Measurements from ENCODE around the gene EHHADH.
A peak's percentile ranks its signal among the peaks of the same experiment; 100 is the strongest.
"Not testable (repeated sequence)": the region's sequence is repeated elsewhere in the genome, so short reads cannot be mapped to it uniquely, and the experiment has no call there.

The EHHADH gene

GRCh38 chr3:185253645-185254410 is at the start of gene EHHADH:
Gene EHHADH (minus strand): TSS chr3:185254049. CDS start chr3:185254022, 27 bp downstream.
- no peak for DNase-seq

- not testable (repeated sequence) for DNase-seq
These were observed 46.1 kb upstream of the EHHADH start for GRCh38 chr3:185299918-185300426.

GRCh38 chr3:185297867-185298266 is 44.0 kb upstream of the EHHADH start:
- no peak for DNase-seq

DNA sequence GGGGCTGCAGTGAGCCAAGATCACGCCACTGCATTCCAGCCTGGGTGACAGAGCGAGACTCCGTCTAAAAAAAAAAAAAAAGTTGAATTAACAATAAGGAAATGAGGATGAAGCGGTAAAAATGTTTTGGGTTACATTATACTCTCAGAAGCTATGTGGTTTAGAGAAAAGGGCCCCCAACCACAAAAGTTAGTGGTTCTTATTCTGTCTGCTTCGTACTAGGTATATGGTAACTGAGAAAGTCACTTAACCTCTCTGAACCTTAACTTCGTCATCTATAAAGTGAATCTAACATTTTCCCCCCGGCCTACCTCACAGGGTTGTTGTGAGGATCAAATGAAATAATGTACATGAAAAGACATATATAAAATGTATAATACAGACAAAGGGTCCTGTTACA is 38.4 kb upstream of the EHHADH start:
- no peak for DNase-seq

DNA sequence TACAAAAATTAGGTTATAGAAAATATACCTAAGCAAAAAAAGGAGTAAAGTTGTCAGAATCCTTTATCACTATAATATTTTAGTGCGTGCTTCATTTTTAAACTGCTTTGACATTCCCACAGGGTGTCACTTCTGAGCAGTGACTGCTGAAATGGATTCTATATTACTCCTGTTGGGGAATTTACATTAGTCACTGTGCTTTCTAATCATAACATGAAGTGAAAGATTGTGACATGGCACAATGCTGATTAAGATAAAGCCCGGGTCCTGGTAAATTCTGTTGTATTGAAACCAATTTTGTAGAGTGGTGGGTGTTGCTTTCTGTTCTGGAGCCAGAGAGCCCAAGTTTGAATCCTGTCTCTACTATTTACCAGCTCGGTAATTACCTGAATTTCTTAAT is 36.4 kb upstream of the EHHADH start:
- no peak for DNase-seq

DNA sequence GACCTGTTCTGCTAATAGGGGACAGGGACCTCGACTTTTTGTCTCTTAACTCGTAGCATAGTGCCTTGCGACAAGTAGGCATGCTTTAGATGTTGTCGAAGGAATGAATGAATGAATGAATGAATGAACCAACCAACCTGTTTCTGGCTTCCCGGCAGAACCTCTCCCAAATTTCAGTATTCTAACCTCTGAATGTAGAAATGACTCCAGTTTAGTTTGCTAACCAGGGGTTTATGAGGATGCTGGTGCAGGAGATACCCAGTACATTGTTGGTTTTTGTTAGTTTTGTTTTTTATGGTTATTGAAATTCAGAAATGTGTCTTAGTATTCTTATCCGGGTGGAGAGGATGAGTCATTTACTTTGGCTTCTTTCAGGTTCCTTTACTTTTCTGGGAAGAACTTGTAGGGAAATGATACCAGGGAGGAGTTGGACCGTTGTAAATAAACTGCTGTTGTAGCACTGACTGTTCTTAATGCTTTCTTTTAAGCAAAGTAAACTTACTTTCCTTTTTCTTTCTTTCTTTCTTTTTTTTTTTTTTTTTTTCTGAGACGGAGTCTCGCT is 29.6 kb upstream of the EHHADH start:
- no peak for DNase-seq

DNA sequence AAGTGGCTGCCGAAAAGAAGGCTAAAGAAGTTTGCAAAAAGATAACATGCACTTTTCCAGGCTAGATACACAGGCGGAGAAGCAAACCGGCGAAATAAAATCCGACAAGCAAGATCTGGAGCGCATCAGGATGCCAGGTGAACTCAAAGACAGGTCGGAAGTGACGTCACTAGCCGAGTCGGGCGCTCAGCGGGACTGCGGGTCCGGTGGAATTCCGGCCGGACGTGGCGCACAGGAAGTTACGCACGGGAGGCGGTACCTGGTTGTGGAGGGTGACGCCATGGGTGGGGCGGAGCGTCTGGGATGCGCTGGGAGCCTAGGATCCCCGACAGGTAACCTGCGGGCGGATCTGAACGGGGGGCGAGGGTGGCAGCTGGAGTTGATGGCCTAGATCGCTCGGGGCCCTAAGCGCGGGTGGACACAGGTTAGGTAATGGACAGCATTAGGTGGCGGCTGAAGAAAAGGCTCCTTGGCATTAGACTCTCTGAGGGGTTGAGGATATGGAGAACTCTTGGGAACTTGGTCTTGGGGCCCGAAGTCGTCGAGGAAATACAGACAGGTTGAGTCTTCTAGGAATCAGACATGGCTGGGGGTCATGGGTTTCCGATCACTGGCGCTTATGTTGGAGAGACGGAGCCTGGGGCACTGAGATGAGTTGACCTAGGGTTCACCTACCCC is 29.0 kb upstream of the EHHADH start:
- peak; percentile 93 for DNase-seq

DNA sequence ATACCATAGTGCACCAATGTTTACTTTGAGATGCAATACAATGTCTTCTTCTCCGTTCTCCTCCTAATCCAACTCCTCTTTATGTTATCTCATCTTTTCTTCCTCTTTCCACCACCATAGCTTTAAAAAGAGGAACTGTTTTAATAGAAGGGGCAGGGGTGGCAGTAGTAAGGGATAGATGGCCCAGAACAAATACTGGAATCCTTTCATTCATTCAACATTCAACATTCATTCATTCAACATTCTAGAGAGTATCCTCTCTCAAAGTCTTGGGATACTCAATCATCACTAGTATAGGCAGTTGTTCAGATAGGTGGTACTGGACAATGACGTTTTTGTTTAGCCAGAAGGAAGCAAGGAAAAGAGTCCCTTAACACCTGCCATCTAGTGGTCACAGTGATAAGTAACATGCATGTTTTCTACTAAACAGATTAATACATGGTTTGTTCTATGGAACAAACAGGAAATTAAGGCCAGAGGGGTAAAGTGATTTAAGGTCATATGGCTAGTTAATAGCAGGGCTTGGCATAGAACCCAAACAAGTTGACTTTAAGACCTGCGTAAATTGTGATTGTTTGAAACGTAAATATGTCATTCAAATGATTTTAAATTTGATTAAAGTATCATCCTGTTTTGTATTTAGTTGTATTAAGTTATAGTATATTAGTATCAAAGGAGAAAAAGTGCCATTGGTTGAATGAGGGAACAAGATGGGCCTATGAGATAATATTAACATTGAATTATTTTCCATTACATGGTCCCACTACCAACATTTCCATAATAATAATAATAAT is 26.9 kb upstream of the EHHADH start:
- peak; percentile 52 for DNase-seq

DNA sequence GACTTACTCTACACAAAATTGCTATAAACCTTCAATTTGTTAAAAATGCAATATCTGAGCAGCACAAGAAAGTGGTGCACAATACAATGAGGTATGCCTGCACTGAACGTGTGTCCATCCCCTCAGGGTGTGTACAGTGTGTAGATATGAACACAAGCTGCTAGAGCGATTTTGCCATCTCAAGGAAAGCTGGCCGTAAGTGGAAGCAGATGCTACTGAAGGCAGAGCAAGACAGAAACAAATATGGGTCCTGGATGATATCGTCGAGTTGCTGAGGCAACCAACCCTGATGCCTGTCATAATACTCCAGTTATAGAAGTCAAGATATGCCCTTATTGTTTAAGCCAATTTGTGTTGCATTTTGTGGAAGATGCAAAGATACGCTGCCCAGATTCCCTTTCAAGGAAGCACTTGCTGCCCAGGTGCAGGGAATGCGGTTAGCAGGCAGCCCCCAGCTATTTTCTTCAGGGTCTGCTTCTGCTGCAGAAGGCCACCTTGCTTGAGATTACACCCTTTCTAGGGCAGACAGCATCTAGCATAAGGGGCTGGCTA is 25.8 kb upstream of the EHHADH start:
- DNase-seq, result no peak

DNA sequence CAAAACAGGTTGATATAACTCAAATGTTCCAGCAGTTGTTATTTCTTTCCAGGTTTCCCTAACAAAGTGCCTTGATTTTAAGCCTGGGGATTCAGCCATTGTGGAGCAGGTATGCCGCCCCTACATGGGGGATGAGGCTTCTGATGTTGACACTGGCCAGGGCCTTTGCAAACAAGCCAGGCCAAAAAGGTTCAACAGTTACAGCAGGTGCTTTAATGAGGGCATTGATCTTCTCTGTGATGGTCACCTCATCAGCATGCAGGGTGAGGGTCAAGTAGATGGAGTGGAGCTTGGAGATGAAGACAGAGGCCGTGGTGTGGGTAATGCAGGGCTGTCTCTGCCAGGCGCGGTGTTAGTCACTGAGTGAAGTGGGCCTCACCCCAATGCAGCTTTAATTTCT is 22.6 kb upstream of the EHHADH start:
- DNase-seq, result no peak

DNA sequence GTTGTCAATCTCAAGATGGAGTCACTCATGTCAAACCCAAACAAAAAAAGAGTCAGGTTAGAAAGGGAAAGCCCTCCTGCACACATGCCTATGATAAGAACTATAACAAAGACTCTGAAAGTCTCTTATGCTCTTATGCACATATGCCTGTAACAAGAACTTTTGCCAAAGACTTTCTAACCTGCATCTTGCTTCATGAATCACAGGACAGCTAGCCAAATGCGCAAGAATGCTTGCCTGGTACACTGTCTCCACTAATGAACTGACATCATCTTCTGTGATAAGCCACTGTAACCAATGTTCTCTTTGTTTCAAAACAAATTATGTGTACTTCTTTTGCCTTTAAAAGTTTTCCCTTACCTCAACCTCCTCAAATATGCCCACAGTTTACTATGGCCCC is 18.2 kb upstream of the EHHADH start:
- no peak for DNase-seq

- no peak for DNase-seq
These were observed 17.1 kb upstream of the EHHADH start for GRCh38 chr3:185270956-185271332.

DNA sequence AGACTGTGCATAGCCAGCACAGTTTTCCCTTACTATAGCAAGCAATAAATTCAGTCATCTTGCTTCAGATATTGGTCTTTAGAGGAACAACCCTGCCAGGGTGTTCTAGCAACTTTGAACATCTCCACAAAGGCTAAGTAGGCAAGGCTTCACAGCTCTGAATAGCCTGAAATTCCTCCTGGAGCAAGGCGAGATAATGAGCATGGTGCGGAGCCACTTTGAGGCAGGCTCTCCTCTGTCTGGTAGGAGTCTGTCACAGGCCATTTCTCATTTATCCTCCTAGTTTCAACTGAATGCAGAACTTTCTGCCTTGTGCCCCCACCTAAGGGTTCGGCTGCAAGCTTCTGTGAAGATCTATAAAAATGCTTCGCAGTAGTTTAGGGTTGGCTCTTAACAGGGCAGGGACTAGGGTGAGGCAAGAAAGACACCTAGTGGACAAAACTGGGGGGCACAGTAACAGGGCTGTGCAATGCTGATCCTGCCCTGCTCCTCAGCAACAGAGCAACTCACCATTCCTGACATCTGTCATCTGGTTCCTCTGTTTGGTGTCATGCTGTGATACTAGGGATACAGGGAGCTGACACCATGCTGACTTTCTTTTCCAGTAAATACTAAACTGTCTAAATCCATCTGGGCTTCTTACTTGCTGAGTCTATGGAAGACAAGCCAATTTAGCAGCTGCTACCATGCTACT is 16.6 kb upstream of the EHHADH start:
- peak; percentile 67 for DNase-seq

GRCh38 chr3:185268194-185268962 is 14.5 kb upstream of the EHHADH start:
- no peak for DNase-seq

- no peak for DNase-seq
These were observed 13.3 kb upstream of the EHHADH start for GRCh38 chr3:185267193-185267592.

DNA sequence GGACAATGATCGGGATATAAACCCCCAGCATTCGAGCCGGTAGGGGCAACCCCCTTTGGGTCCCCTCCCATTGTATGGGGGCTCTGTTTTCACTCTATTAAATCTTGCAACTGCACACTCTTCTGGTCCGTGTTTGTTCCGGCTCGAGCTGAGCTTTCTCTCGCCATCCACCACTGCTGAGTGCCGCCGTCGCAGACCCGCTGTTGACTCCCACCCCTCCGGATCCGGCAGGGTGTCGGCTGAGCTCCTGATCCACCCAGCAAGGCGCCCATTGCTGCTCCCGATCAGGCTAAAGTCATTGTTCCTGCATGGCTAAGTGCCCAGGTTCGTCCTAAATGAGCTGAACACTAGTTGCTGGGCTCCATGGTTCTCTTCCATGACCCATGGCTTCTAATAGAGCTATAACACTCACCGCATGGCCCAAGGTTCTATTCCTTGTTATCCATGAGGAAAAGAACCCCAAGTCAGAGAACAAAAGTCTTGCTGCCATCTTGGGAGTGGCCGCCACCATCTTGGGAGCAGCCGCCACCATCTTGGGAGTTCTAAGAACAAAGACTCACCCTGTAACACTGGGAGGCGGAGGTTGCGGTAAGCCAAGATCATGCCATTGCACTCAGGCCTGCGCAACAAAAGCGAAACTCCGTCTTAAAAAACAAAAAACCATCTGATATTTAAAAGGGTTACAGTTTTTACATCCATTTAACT is 11.2 kb upstream of the EHHADH start:
- no peak for DNase-seq

GRCh38 chr3:185263423-185263822 is 9.6 kb upstream of the EHHADH start:
- no peak for DNase-seq

DNA sequence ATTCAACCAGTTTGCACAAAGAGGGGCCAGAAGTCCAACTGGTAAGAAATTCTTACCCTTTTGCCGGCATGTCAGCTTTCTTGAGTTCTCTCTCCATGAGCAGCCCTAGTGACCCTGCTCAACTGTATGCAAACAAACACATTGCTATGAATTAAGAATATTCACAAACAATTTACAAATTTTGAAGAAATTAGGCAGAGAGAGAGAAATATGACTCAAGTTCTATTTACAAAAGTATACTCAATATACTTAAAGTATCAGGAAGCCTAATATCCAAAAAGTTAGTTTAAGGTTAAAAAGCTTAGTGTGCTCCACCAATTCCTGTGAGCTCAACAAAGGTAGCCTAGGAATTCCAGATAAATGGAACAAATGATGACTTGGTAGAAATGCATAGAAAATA is 3.5 kb upstream of the EHHADH start:
- DNase-seq, result no peak

DNA sequence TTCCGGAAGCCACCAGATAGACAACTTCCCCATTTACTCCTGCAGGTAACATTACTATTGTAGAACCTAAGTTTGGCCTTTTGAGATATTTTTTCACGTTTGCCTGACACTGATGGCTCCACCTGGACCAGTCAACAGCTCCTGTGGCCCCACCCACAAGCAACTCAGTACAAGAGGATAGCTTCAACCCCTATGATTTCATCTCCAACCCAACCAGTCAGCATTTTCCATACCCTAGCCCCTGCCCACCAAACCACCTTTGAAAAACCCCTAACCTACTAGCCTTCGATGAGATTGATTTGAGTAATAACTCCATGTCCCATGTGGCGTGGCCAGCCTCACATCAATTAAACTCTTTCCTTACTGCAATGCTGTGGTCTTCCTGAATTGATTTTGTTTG is 950 bp upstream of the EHHADH start:
- DNase-seq, result no peak

- not testable (repeated sequence) for DNase-seq
These were observed 716 bp downstream of the EHHADH start for GRCh38 chr3:185253133-185253532.

DNA sequence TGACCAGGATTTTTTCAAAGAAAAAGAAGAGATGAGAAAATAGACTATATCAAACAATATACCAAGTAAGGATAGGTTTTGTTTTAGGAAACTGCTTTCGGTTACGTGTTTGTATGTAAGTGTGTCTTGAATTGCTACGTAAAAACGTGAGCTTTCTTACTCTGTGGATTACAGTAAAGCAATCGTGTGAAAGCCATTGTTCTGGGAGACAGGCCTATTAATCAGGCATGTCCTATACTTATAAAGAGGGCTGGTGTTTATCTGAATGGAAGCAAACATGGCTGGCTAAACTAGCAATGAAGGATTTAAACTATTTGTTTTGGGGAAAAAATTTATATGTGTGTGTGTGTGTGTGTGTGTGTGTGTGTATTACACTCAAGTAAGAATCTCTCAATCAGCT is 2.6 kb downstream of the EHHADH start:
- DNase-seq, result no peak

All from NCI-H1694 (cell line).